Gastroesophageal sphincter (tissue), 4 donors: Measurements from ENCODE around the gene BPIFA3. TPM values are rescaled to one million over a fixed set of nuclear protein-coding genes. Genes with fewer than 3 reads are reported as not detected.

Source experiments
- ATAC-seq: fragments of 150-250 bp; one replicate; pipeline ENCODE4 v1.9.1; 2016; ENCODE audit warnings: mild to moderate bottlenecking, moderate library complexity
- H3K27ac ChIP-seq, 4 donors: fragments of 200-600 bp; sonication (generic) in 3 of 4; 1 replicate in 3 of 4; 2 replicates in 1 of 4; pipeline ENCODE4 v1.5.1; 2016 to 2019
- H3K27me3 ChIP-seq: fragments of 200-600 bp; sonication (generic); one replicate; pipeline ENCODE4 v1.5.1; 2019
- H3K36me3 ChIP-seq, 2 donors: fragments of 200-600 bp; sonication (generic); one replicate each; pipeline ENCODE4 v1.5.1; 2019; ENCODE audit warnings: control low read depth in 1 of 2
- H3K4me1 ChIP-seq, 3 donors: fragments of 200-600 bp; sonication (generic); 1 replicate in 2 of 3; 2 replicates in 1 of 3; pipeline ENCODE4 v1.5.1; 2016 to 2019; ENCODE audit warnings: control low read depth in 2 of 3
- H3K4me3 ChIP-seq, 2 donors: fragments of 200-600 bp; sonication (generic); one replicate each; pipeline ENCODE4 v1.5.1; 2019; ENCODE audit warnings: mild to moderate bottlenecking in 1 of 2, moderate library complexity in 1 of 2
- H3K9me3 ChIP-seq, 3 donors: fragments of 200-600 bp; sonication (generic); one replicate each; pipeline ENCODE4 v1.5.1; 2017 to 2019; ENCODE audit warnings: control low read depth in 2 of 3
- CTCF ChIP-seq, 4 experiments: fragments of 200-600 bp in 2 of 4; fragments of 450-650 bp in 2 of 4; sonication (generic) in 1 of 4; IDR thresholded peaks; one replicate each; pipeline ENCODE4 v1.5.1; 2017 to 2019; ENCODE audit warnings: antibody characterized with exemption in 4 of 4, mild to moderate bottlenecking in 2 of 4, moderate library complexity in 2 of 4
- EP300 ChIP-seq: sonication (generic); formaldehyde crosslinking; IDR thresholded peaks from one replicate; pipeline ENCODE4 v1.6.1; 2017; ENCODE audit warnings: antibody characterized with exemption, mild to moderate bottlenecking
- POLR2A ChIP-seq, 2 donors: fragments of 450-650 bp; IDR thresholded peaks; one replicate each; pipeline ENCODE4 v1.6.1; 2017; ENCODE audit warnings: antibody characterized with exemption in 2 of 2, mild to moderate bottlenecking in 2 of 2, moderate library complexity in 1 of 2
- POLR2AphosphoS5 ChIP-seq: sonication (generic); formaldehyde crosslinking; IDR thresholded peaks from one replicate; pipeline ENCODE4 v1.6.1; 2017; ENCODE audit warnings: antibody characterized with exemption
- WGBS, 2 donors: methylation state at CpG; one replicate each; pipeline ENCODE4 v1.1.5; 2018; ENCODE audit warnings: low coverage in 1 of 2; 5-methylcytosine and 5-hydroxymethylcytosine counted together
- total RNA-seq, 4 donors: library from RNA; depleted of rRNA; stranded (reverse); fragments of >200 nt; gene quantifications; one replicate each; pipeline ENCODE4 v1.1.0, GENCODE V29; 2016

Gene BPIFA3
- total RNA-seq, 4 donors from 2014 or later = not detected

DNA sequence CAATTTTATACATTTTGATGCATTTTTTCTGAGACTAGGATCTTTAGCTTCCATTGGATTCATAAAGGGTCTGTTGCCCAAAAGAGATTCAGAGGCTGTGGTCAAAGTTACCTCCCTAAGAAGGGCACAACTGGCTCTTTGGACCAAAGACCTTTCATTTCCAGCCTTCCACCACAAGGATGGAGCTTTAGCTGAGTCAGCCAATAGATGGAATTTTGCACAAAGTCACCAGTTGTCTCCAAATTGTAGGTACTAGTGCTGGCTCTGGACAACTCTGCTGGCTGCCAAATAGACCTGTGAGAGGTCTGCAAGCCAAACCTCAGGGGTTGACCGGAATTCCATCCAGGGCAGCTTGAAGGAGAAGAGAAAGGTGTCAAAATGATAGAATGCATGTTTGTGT lies 19.2 kb downstream of the BPIFA3 start:
- Histone ChIP-seq H3K4me1 (no peaks in the 10 kb centered on the region), H3K4me3 (no peak overlapping the region), H3K27ac (no peak overlapping the region), H3K27me3 (peaks cover 56% of the 10 kb centered on the region), H3K9me3 (no peaks in the 10 kb centered on the region), H3K36me3 (no peaks in the 10 kb centered on the region)
- 75% methylated on average over 1 of the region's 1 CpG; no CpG with 5 or more reads in 1 of the 2 donors for WGBS, 2 donors
- no peak for ATAC-seq
- TF ChIP-seq EP300 = no peak
- no peak for TF ChIP-seq POLR2AphosphoS5
- no peak for TF ChIP-seq POLR2A (IDR thresholded peaks at IDR 0.05)
- no peak for TF ChIP-seq CTCF (IDR thresholded peaks at IDR 0.05)

- no peak for ATAC-seq
- no peak overlapping the region for H3K27ac ChIP-seq
- no peaks in the 10 kb centered on the region for H3K36me3 ChIP-seq
- H3K4me3 ChIP-seq = no peak overlapping the region
- peaks cover 45% of the 10 kb centered on the region for H3K27me3 ChIP-seq
- 0 to 67% methylated on average over 1 to 2 of the region's 6 CpGs for WGBS, 2 donors
- no peaks in the 10 kb centered on the region for H3K4me1 ChIP-seq
- H3K9me3 ChIP-seq = no peaks in the 10 kb centered on the region
- TF ChIP-seq POLR2A (IDR thresholded peaks at IDR 0.05) = no peak
- no peak for TF ChIP-seq POLR2AphosphoS5
- no peak for TF ChIP-seq CTCF (IDR thresholded peaks at IDR 0.05)
- no peak for TF ChIP-seq EP300
These were observed 20.8 kb downstream of the BPIFA3 start for GRCh38 chr20:33237989-33238388.

GRCh38 chr20:33239418-33239817 lies 22.3 kb downstream of the BPIFA3 start:
- no peaks in the 10 kb centered on the region for H3K9me3 ChIP-seq
- 17% methylated on average over 1 of the region's 1 CpG; no CpG with 5 or more reads in 1 of the 2 donors for WGBS, 2 donors
- TF ChIP-seq EP300 = no peak
- TF ChIP-seq POLR2AphosphoS5 = no peak
- TF ChIP-seq POLR2A (IDR thresholded peaks at IDR 0.05) = no peak
- TF ChIP-seq CTCF (IDR thresholded peaks at IDR 0.05) = no peak
- no peak overlapping the region for H3K27ac ChIP-seq
- peaks cover 31% of the 10 kb centered on the region for H3K27me3 ChIP-seq
- no peak for ATAC-seq
- H3K4me1 ChIP-seq = no peaks in the 10 kb centered on the region
- H3K36me3 ChIP-seq = no peaks in the 10 kb centered on the region
- no peak overlapping the region for H3K4me3 ChIP-seq

DNA sequence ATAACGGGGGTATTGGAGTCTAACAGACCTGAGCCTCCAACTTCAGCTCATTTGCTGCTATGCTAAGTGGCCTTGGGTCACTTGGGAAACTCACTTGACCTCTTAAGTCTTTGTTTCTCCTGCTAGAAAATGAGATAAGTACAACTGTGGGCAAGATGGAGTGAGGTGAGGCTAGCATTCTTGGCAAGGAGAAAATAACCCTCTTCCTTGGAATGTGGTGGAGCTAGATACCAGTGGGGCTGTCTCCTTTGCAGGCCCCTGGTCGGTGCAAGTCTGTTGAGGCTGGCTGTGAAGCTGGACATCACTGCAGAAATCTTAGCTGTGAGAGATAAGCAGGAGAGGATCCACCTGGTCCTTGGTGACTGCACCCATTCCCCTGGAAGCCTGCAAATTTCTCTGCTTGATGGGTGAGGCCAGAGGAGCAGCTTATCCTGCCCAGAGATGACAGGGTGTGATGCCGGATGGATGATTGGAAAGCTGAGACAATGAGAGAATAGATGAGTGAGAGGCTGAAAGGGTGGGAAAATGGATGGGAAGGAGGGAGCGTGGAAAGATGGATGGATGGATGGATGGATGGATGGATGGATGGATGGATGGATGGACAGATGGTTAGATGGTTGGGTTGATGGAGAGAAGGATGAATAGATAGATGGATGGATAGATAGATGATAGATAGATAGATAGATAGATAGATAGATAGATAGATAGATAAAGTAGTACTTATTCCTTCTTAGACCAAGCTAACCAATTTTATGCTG lies 23.0 kb downstream of the BPIFA3 start:
- H3K27me3 ChIP-seq = peaks cover 24% of the 10 kb centered on the region
- H3K36me3 ChIP-seq = no peaks in the 10 kb centered on the region
- no peak overlapping the region for H3K27ac ChIP-seq
- 54 to 73% methylated on average over 2 to 3 of the region's 4 CpGs for WGBS, 2 donors
- H3K4me3 ChIP-seq = no peak overlapping the region
- H3K4me1 ChIP-seq = no peaks in the 10 kb centered on the region
- no peak for TF ChIP-seq POLR2A (IDR thresholded peaks at IDR 0.05)
- no peak for TF ChIP-seq CTCF (IDR thresholded peaks at IDR 0.05)
- TF ChIP-seq POLR2AphosphoS5 = no peak
- TF ChIP-seq EP300 = no peak
- ATAC-seq = no peak
- no peaks in the 10 kb centered on the region for H3K9me3 ChIP-seq

DNA sequence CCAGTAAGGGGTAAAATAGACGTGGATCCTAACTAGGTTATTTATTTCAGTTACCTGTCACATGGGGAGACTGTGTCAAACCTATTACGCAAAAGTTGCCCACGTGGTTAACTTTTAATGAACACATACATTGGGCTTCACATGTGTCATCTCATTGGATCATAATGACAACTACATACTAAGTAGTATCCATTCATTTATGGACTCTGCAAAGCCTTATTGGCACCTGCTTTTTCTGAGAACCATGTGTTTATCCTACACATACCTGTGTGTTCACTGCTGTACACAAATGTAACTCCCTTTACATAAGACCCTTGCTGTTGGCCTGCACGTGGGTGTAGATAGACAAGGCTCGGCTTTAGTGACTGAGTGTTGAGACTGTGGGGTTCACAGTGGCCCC lies 23.8 kb downstream of the BPIFA3 start:
- H3K4me1 ChIP-seq = no peaks in the 10 kb centered on the region
- no peaks in the 10 kb centered on the region for H3K36me3 ChIP-seq
- H3K9me3 ChIP-seq = no peaks in the 10 kb centered on the region
- TF ChIP-seq POLR2A (IDR thresholded peaks at IDR 0.05) (no peak), CTCF (IDR thresholded peaks at IDR 0.05) (no peak), EP300 (no peak), POLR2AphosphoS5 (no peak)
- H3K27me3 ChIP-seq = peaks cover 16% of the 10 kb centered on the region
- H3K27ac ChIP-seq = no peak overlapping the region
- 59 to 60% methylated on average over 4 to 5 of the region's 5 CpGs for WGBS, 2 donors
- ATAC-seq = no peak
- H3K4me3 ChIP-seq = no peak overlapping the region
